SK-N-SH treated with all-trans-retinoic acid at 6 μM for 48 hours (cell line): Measurements from ENCODE around the gene TBXAS1.

ENCODE experiments used
- ATAC-seq: fragments of 200-7000 bp; cut with Tn5 transposase; 3 replicates; pipeline ENCODE4 v1.9.1; 2020; ENCODE audit warnings: mild to moderate bottlenecking, moderate library complexity
- ARNTL ChIP-seq: fragments of 450-650 bp; formaldehyde crosslinking; IDR thresholded peaks from 2 replicates; pipeline ENCODE4 v1.5.0; 2020; ENCODE audit warnings: low read depth, mild to moderate bottlenecking, moderate library complexity, borderline replicate concordance
- BACH2 ChIP-seq: fragments of 250-450 bp; sonication (Bioruptor Pico); IDR thresholded peaks from 2 replicates; pipeline ENCODE4 v1.9.0; 2021; ENCODE audit warnings: mild to moderate bottlenecking, borderline replicate concordance
- CSDC2 ChIP-seq: fragments of 250-450 bp; sonication (Bioruptor Pico); IDR thresholded peaks from 2 replicates; pipeline ENCODE4 v1.5.0; 2020; ENCODE audit warnings: mild to moderate bottlenecking, moderate library complexity
- ESRRG ChIP-seq: fragments of 250-450 bp; sonication (Bioruptor Pico); IDR thresholded peaks from 2 replicates; pipeline ENCODE4 v1.6.1; 2021; ENCODE audit warnings: mild to moderate bottlenecking
- GLIS3 ChIP-seq: fragments of 250-450 bp; sonication (Bioruptor Pico); IDR thresholded peaks from 2 replicates; pipeline ENCODE4 v1.5.0; 2020; ENCODE audit warnings: mild to moderate bottlenecking, moderate library complexity
- ISL1 ChIP-seq: fragments of 250-450 bp; sonication (Bioruptor Pico); IDR thresholded peaks from 2 replicates; pipeline ENCODE4 v2.1.2; 2022; ENCODE audit warnings: mild to moderate bottlenecking, moderate library complexity
- OSR1 ChIP-seq: fragments of 250-450 bp; sonication (Bioruptor Pico); IDR thresholded peaks from 2 replicates; pipeline ENCODE4 v1.8.0; 2022; ENCODE audit warnings: moderate library complexity, mild to moderate bottlenecking, inconsistent platforms
- PPARA ChIP-seq: fragments of 250-450 bp; sonication (Bioruptor Pico); IDR thresholded peaks from 2 replicates; pipeline ENCODE4 v1.5.0; 2020; ENCODE audit warnings: mild to moderate bottlenecking, borderline replicate concordance
- RARB ChIP-seq: fragments of 250-450 bp; sonication (Bioruptor Pico); IDR thresholded peaks from 2 replicates; pipeline ENCODE4 v1.8.0; 2021; ENCODE audit warnings: mild to moderate bottlenecking, moderate library complexity
- SNAI2 ChIP-seq: fragments of 250-450 bp; sonication (Bioruptor Pico); IDR thresholded peaks from 2 replicates; pipeline ENCODE4 v1.5.0; 2020; ENCODE audit warnings: mild to moderate bottlenecking, moderate library complexity
- TCF4 ChIP-seq: fragments of 250-450 bp; sonication (Bioruptor Pico); IDR thresholded peaks from 2 replicates; pipeline ENCODE4 v1.8.0; 2021; ENCODE audit warnings: mild to moderate bottlenecking, moderate library complexity, borderline replicate concordance
- ZC3H10 ChIP-seq: fragments of 250-450 bp; sonication (Bioruptor Pico); IDR thresholded peaks from 2 replicates; pipeline ENCODE4 v1.5.1; 2021; ENCODE audit warnings: mild to moderate bottlenecking, moderate library complexity
- ZFP3 ChIP-seq: fragments of 250-450 bp; sonication (Bioruptor Pico); IDR thresholded peaks from 2 replicates; pipeline ENCODE4 v1.5.0; 2020; ENCODE audit warnings: mild to moderate bottlenecking, moderate library complexity
- ZFP30 ChIP-seq: fragments of 450-650 bp; formaldehyde crosslinking; IDR thresholded peaks from 2 replicates; pipeline ENCODE4 v1.5.0; 2022; ENCODE audit warnings: mild to moderate bottlenecking, moderate library complexity
- ZNF565 ChIP-seq: fragments of 450-650 bp; formaldehyde crosslinking; conservative IDR thresholded peaks from 2 replicates; pipeline ENCODE4 v1.5.0; 2020; ENCODE audit warnings: low read depth, mild to moderate bottlenecking, moderate library complexity
- ZNF70 ChIP-seq: fragments of 450-650 bp; formaldehyde crosslinking; IDR thresholded peaks from 2 replicates; pipeline ENCODE4 v1.5.0; 2020; ENCODE audit warnings: mild to moderate bottlenecking, moderate library complexity
- TF ChIP-seq, protein P1 (sequence below): fragments of 250-450 bp; sonication (Bioruptor Pico); IDR thresholded peaks from 2 replicates; pipeline ENCODE4 v1.5.1; 2020; ENCODE audit warnings: low read depth, mild to moderate bottlenecking, moderate library complexity
- TF ChIP-seq, protein P2 (sequence below): fragments of 250-450 bp; sonication (Bioruptor Pico); IDR thresholded peaks from 2 replicates; pipeline ENCODE4 v1.8.0; 2020; ENCODE audit warnings: mild to moderate bottlenecking, moderate library complexity, borderline replicate concordance
- TF ChIP-seq, protein P3 (sequence below): fragments of 250-450 bp; sonication (Bioruptor Pico); IDR thresholded peaks from 2 replicates; pipeline ENCODE4 v1.5.1; 2021; ENCODE audit warnings: mild to moderate bottlenecking, moderate library complexity
- TF ChIP-seq, protein P4 (sequence below): fragments of 250-450 bp; sonication (Bioruptor Pico); IDR thresholded peaks from 2 replicates; pipeline ENCODE4 v1.5.0; 2020; ENCODE audit warnings: mild to moderate bottlenecking, moderate library complexity

Gene TBXAS1

DNA sequence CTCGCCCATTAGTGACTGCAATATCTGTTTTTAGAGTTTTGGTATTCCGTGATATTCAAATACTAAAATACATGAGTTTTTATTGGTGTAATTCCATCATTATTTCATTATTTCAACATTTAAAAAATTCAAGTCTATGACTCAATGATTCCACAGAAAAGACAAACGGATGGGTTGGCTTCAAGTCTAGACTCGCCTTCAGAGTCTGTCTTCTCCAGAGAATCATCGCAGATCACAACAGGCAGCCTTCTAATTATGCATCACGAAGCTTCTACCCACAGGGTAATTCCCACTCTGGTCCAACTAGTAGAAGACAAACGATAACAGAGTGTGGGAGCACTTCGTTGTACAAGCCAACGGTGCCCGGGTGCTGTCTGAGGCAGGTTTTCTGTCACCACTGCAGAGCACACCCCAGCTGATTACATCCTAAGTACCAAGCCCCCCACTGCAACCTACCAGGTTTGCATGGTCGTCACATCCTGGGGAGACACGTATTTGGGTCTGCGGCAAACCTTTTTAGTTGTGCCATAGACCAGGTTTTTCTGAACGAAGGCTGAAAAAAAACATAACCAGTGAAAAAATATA is 204.8 kb downstream of the TBXAS1 start:
- TF ChIP-seq, protein P1, sequence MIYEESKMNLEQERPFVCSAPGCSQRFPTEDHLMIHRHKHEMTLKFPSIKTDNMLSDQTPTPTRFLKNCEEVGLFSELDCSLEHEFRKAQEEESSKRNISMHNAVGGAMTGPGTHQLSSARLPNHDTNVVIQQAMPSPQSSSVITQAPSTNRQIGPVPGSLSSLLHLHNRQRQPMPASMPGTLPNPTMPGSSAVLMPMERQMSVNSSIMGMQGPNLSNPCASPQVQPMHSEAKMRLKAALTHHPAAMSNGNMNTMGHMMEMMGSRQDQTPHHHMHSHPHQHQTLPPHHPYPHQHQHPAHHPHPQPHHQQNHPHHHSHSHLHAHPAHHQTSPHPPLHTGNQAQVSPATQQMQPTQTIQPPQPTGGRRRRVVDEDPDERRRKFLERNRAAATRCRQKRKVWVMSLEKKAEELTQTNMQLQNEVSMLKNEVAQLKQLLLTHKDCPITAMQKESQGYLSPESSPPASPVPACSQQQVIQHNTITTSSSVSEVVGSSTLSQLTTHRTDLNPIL, result no peak
- TF ChIP-seq CSDC2 (CRISPR knock-in tag) (no peak), PPARA (CRISPR knock-in tag) (no peak)

DNA sequence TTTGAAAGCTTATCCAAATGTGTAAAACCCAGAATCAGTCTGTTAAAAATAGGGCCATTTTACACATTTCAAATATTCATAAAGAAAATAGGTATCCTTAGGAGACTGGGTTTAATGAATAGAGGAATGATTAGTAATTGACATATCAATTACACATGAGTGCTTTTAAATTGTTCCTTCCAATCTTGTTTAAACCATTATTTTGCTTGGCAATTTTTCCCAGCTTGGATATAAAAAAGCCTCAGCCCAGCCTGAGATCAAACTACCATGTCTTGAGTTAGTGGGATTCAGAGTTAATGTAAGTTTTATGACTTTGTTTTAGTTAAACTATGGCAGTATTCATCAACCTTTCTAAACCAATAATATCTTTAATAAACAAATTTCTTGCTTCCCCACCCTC is 205.4 kb downstream of the TBXAS1 start:
- TF ChIP-seq ZNF565 (CRISPR knock-in tag) (no peak), ZFP3 (CRISPR knock-in tag) (no peak), TCF4 (no peak), OSR1 (CRISPR knock-in tag) (no peak), BACH2 (CRISPR knock-in tag) (no peak)
- no peak for ATAC-seq

More for the DNA sequence above, 204.8 kb downstream of the TBXAS1 start:
- ATAC-seq, result no peak

DNA sequence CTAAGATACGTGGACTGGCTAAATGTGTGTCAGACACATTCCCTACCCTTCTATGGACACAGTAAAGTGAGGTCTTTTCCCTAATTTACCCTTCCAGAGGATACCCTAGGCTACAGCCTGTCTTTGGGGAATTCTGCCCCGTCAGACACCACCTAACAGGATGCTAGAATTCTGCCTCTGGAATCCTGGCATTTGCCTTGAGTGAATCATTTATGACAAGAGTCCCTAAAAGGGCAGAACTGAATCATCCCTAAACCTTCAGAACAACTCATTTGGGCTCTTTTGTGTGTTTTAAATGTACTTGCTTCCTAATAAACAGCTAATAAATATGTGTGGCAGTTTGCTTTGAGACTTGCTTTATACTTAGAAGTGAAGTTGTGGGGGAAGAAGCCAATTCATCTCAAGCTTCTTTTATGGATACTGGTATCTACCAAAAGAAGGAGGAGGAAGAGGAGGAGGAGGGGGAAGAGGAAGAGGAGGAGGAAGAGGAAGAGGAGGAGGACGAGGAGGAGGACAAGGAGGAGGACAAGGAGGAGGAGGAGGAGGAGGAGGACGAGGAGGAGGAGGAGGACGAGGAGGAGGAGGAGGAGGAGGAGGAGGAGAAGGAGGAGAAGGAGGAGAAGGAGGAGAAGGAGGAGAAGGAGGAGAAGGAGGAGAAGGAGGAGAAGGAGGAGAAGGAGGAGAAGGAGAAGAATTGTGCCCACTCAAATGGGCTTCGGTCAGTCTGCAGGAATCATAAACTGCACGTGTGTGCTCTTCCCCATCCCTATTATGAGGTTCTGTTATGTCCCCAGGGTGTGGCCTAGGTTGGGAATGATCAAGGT is 206.5 kb downstream of the TBXAS1 start:
- 0 out of 2 replicates have a peak, but pooled peaks have one; percentile 12 for TF ChIP-seq PPARA (CRISPR knock-in tag)
- TF ChIP-seq, protein P2, sequence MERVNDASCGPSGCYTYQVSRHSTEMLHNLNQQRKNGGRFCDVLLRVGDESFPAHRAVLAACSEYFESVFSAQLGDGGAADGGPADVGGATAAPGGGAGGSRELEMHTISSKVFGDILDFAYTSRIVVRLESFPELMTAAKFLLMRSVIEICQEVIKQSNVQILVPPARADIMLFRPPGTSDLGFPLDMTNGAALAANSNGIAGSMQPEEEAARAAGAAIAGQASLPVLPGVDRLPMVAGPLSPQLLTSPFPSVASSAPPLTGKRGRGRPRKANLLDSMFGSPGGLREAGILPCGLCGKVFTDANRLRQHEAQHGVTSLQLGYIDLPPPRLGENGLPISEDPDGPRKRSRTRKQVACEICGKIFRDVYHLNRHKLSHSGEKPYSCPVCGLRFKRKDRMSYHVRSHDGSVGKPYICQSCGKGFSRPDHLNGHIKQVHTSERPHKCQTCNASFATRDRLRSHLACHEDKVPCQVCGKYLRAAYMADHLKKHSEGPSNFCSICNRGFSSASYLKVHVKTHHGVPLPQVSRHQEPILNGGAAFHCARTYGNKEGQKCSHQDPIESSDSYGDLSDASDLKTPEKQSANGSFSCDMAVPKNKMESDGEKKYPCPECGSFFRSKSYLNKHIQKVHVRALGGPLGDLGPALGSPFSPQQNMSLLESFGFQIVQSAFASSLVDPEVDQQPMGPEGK, result no peak
- peak; percentile 49 for ATAC-seq

DNA sequence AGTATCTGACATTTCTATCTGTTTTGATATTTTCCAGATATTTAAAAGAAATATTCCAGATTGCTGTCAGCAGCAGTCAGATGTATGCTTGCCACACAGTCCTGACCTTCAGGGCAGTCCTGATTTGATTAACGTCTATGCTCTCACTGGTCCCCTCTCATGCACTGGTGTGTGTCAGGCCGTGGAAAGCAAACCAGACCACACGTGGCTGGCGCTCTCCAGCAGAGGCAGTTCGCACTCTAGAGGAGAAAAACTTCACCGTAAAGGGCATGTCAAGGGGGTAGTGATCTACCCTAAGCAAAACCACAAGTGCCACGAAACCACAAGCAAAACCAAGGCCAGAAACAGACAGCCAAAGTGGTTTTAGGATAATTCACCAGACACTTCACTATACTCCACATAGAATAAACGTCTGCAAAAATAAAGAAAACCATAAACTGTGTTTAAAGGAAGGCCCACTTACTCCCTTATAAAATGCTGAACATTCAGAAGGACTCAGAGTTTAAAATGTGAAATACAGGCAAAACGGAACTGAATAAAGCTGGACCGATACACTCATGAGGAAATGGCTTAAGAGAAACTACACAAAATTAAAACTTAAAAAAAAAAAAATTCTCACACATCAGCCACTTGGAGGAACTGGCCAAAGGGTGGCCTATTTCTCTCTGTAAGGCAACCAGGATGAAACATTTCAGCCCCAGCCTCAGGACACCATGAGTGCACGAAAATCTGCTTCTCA is 207.3 kb downstream of the TBXAS1 start:
- peak; percentile 90 for ATAC-seq
- TF ChIP-seq, protein P1, result peak; percentile 35; the same call in 1 of the 2 replicates
- TF ChIP-seq OSR1 (CRISPR knock-in tag) (no peak), RARB (no peak), SNAI2 (CRISPR knock-in tag) (peak; percentile 86; the same call in 1 of the 2 replicates), ESRRG (CRISPR knock-in tag) (no peak), ZFP3 (CRISPR knock-in tag) (peak; percentile 69; the same call in 1 of the 2 replicates), GLIS3 (CRISPR knock-in tag) (peak; percentile 54; the same call in 1 of the 2 replicates), BACH2 (CRISPR knock-in tag) (no peak), ZNF70 (CRISPR knock-in tag) (peak; percentile 50; the same call in 1 of the 2 replicates), CSDC2 (CRISPR knock-in tag) (peak; percentile 87; the same call in 1 of the 2 replicates), ZFP30 (peak; percentile 44; the same call in 1 of the 2 replicates), ISL1 (CRISPR knock-in tag) (peak; percentile 81), ARNTL (peak; percentile 73; the same call in 1 of the 2 replicates), TCF4 (peak; percentile 98), PPARA (CRISPR knock-in tag) (peak; percentile 1; the same call in 1 of the 2 replicates), ZC3H10 (no peak)
- TF ChIP-seq, protein P3, sequence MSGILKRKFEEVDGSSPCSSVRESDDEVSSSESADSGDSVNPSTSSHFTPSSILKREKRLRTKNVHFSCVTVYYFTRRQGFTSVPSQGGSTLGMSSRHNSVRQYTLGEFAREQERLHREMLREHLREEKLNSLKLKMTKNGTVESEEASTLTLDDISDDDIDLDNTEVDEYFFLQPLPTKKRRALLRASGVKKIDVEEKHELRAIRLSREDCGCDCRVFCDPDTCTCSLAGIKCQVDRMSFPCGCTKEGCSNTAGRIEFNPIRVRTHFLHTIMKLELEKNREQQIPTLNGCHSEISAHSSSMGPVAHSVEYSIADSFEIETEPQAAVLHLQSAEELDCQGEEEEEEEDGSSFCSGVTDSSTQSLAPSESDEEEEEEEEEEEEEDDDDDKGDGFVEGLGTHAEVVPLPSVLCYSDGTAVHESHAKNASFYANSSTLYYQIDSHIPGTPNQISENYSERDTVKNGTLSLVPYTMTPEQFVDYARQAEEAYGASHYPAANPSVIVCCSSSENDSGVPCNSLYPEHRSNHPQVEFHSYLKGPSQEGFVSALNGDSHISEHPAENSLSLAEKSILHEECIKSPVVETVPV (CRISPR knock-in tag), result 0 out of 2 replicates have a peak, but pooled peaks have one; percentile 47
- TF ChIP-seq, protein P2, result no peak
- TF ChIP-seq, protein P4, sequence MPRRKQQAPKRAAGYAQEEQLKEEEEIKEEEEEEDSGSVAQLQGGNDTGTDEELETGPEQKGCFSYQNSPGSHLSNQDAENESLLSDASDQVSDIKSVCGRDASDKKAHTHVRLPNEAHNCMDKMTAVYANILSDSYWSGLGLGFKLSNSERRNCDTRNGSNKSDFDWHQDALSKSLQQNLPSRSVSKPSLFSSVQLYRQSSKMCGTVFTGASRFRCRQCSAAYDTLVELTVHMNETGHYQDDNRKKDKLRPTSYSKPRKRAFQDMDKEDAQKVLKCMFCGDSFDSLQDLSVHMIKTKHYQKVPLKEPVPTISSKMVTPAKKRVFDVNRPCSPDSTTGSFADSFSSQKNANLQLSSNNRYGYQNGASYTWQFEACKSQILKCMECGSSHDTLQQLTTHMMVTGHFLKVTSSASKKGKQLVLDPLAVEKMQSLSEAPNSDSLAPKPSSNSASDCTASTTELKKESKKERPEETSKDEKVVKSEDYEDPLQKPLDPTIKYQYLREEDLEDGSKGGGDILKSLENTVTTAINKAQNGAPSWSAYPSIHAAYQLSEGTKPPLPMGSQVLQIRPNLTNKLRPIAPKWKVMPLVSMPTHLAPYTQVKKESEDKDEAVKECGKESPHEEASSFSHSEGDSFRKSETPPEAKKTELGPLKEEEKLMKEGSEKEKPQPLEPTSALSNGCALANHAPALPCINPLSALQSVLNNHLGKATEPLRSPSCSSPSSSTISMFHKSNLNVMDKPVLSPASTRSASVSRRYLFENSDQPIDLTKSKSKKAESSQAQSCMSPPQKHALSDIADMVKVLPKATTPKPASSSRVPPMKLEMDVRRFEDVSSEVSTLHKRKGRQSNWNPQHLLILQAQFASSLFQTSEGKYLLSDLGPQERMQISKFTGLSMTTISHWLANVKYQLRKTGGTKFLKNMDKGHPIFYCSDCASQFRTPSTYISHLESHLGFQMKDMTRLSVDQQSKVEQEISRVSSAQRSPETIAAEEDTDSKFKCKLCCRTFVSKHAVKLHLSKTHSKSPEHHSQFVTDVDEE (CRISPR knock-in tag), result peak; percentile 98
